GM06990 (cell line): ENCODE measurements around the gene DPH1.
A peak's percentile ranks its signal among the peaks of the same experiment; 100 is the strongest.

Experiments
- DNase-seq: peaks from one replicate; pipeline ENCODE4 v3.0.0-alpha.2; 2011; ENCODE audit not compliant: insufficient read length; ENCODE audit errors: extremely low read depth
- H3K27me3 ChIP-seq: replicated peaks from 2 replicates; pipeline ENCODE4 v1.6.0; 2011; ENCODE audit warnings: low read length; ENCODE audit not compliant: control insufficient read depth, insufficient read depth
- H3K36me3 ChIP-seq: 2 replicates; pipeline ENCODE4 v1.5.1; 2011; ENCODE audit warnings: low read length; ENCODE audit not compliant: control insufficient read depth, insufficient read depth
- H3K4me3 ChIP-seq: replicated peaks from 2 replicates; pipeline ENCODE4 v1.5.1; 2011; ENCODE audit warnings: low read depth, mild to moderate bottlenecking, control low read depth, low read length
- TF ChIP-seq, protein P1 (sequence below): IDR thresholded peaks from 2 replicates; pipeline ENCODE4 v1.5.1; 2011; ENCODE audit warnings: low read length, control low read depth, mild to moderate bottlenecking, inconsistent platforms; ENCODE audit not compliant: insufficient read depth, poor library complexity, severe bottlenecking

The DPH1 gene

GRCh38 chr17:2041561-2042389 is 11.8 kb downstream of the DPH1 start, which contains the start of gene OVCA2:
Gene OVCA2, plus strand, starts transcription at chr17:2042022. Its CDS starts 26 bp downstream, at chr17:2042048.
- Histone ChIP-seq H3K27me3 (no peaks in the 10 kb centered on the region), H3K36me3 (peaks cover 13% of the 10 kb centered on the region), H3K4me3 (peak within 1 kb of the TSS; percentile 92)
- DNase-seq: peak; percentile 97
- TF ChIP-seq, protein P1, sequence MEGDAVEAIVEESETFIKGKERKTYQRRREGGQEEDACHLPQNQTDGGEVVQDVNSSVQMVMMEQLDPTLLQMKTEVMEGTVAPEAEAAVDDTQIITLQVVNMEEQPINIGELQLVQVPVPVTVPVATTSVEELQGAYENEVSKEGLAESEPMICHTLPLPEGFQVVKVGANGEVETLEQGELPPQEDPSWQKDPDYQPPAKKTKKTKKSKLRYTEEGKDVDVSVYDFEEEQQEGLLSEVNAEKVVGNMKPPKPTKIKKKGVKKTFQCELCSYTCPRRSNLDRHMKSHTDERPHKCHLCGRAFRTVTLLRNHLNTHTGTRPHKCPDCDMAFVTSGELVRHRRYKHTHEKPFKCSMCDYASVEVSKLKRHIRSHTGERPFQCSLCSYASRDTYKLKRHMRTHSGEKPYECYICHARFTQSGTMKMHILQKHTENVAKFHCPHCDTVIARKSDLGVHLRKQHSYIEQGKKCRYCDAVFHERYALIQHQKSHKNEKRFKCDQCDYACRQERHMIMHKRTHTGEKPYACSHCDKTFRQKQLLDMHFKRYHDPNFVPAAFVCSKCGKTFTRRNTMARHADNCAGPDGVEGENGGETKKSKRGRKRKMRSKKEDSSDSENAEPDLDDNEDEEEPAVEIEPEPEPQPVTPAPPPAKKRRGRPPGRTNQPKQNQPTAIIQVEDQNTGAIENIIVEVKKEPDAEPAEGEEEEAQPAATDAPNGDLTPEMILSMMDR: peak; percentile 53

DNA sequence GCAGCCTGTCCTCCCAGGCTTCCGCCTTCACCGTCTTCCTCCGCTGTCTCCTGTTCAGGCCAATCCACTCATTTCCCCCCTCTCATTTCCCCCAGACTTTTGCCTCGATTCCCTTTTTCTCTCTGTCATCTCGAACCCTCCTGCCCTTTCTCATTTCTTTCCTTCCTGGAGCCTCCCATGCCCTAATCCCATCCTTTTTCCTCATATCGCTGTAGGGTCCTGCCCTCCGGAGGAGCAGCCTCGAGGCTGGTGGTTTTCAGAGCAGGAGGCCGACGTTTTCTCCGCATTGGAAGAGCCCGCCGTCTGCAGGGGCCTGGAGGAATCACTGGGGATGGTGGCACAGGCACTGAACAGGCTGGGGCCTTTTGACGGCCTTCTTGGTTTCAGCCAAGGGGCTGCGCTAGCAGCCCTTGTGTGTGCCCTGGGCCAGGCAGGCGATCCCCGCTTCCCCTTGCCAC is 12.5 kb downstream of the DPH1 start:
- TF ChIP-seq, protein P1: no peak
- peak overlapping the region; percentile 92 for H3K4me3 ChIP-seq
- peaks cover 12% of the 10 kb centered on the region for H3K36me3 ChIP-seq
- no peak for DNase-seq
- H3K27me3 ChIP-seq: no peaks in the 10 kb centered on the region

GRCh38 chr17:2042933-2043332 is 13.0 kb downstream of the DPH1 start:
- Histone ChIP-seq H3K4me3 (peak overlapping the region; percentile 92), H3K27me3 (no peaks in the 10 kb centered on the region), H3K36me3 (peaks cover 11% of the 10 kb centered on the region)
- DNase-seq: no peak
- TF ChIP-seq, protein P1: no peak

DNA sequence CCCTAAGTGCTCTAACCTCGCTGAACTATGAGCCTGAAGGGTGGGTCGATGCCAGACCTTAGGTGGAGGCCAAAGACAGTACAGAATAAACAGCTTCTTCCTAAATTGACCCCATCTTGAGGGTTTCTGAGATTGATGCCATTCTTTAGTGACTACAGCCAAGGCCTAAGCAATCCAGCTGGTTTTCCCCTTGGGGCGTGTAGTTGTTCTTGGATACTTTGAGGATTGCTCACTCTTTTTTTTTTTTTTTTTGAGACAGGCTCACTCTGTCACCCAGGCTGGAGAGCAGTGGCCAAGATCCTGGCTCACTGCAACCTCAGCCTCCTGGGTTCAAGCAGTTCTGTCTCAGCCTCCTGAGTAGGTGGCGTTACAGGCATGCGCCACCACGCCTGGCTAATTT is 13.8 kb downstream of the DPH1 start:
- Histone ChIP-seq H3K4me3 (no peak overlapping the region), H3K36me3 (peaks cover 11% of the 10 kb centered on the region), H3K27me3 (no peaks in the 10 kb centered on the region)
- DNase-seq: no peak
- TF ChIP-seq, protein P1: no peak

DNA sequence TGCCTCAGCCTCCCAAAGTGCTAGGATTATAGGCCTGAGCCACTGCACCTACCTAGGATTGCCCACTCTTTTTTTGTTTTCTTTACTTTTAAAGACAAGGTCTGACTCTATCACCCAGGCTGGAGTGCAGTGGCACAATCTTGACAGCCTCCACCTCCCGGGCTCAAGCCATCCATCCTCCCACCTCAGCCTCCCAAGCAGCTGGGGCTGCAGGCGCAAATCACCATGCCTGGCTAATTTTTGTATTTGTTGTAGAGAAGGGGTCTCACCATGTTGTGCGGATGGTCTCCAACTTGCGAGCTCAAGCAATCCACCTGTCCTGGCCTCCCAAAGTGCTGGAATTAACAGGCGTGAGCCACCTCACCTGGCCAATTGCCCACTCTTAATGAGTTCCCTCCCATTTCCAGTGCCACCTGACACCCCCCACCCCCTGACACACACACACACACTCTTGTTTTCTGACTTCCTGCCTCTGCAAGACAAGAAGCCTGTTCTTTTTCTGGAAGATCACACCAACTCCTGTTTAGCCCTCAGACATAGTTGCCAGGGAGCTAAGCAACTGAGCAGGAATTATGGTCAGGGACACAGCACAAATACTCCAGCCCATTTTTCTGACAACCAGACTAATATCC is 14.4 kb downstream of the DPH1 start:
- Histone ChIP-seq H3K4me3 (no peak overlapping the region), H3K36me3 (peaks cover 11% of the 10 kb centered on the region), H3K27me3 (no peaks in the 10 kb centered on the region)
- TF ChIP-seq, protein P1: no peak
- no peak for DNase-seq
